ENCODE data around the gene ZNF324B.

DNA sequence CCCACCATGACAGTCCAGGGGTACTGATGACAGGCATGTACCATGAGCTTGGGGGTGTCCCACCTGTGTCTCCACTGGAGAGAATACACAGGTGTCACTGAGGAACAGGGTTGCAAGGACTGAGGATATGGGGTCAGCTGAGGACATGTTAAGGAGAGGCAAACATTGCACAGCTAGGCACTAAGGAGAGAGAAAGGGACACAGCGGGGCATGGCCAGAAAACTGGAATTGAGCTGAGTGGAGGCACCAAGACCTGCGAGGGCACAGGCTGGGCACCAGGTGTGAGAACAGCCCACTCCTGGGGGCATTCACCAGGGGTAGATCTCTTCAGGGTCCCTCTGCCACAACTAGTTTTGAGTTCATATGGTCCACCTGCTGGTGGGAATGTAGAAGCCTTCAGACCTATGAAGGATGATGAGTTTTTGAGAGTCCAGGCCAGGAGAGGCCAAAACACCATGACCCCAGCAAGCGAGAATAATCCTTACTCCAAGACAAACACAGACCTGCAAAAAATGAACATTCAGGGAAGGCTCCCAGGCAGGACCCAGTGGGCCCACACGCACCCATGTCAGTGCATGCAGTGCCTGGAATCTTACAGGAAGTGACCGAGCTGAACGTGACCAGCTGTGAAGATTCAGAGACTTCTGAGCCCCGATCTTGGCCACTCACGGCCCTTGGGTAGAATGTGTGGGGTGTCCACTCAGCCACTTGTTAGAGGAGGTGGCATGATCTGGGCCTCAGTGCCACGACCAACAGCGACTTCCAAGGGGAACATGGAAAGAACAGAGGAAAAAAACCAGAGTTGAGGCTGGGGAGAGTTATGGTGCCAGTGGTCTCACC lies 44.4 kb upstream of the ZNF324B start:
- no peak for TF ChIP-seq POLR2A (IDR thresholded peaks at IDR 0.05; ENCODE audit: low read depth, low read length)
- TF ChIP-seq POU2F2 (IDR thresholded peaks at IDR 0.05; ENCODE audit: low read depth, low read length): no peak
- TF ChIP-seq POLR2AphosphoS5 (IDR thresholded peaks at IDR 0.05; ENCODE audit: low read depth, low read length): no peak

Measured in GM12891 (cell line).